SKM-1 (cell line): ENCODE results near the gene SET.
A peak's percentile ranks its signal among the peaks of the same experiment; 100 is the strongest.

ENCODE experiments used
- DNase-seq: peaks from one replicate; lab custom pipeline; 2025; ENCODE audit not compliant: unreplicated experiment; lab: John Stamatoyannopoulos, UW

SET gene

GRCh38 chr9:128707446-128707845 is 18.4 kb downstream of the SET start:
- DNase-seq: no peak

- DNase-seq: no peak
Observed at GRCh38 chr9:128712451-128713410, 23.7 kb downstream of the SET start.

GRCh38 chr9:128713411-128713780 is 24.4 kb downstream of the SET start:
- no peak for DNase-seq

- DNase-seq: no peak
Observed at GRCh38 chr9:128713941-128714573, 25.0 kb downstream of the SET start.

GRCh38 chr9:128714586-128715435 is 25.8 kb downstream of the SET start:
- no peak for DNase-seq

- DNase-seq: no peak
Observed at GRCh38 chr9:128715436-128715750, 26.4 kb downstream of the SET start.

- DNase-seq: no peak
Observed at GRCh38 chr9:128716581-128717254, 27.7 kb downstream of the SET start.

- DNase-seq: no peak
Observed at GRCh38 chr9:128718047-128718446, 29.0 kb downstream of the SET start.

- no peak for DNase-seq
Observed at GRCh38 chr9:128718475-128718874, 29.5 kb downstream of the SET start.

- DNase-seq: no peak
Observed at GRCh38 chr9:128719919-128720605, 31.0 kb downstream of the SET start.

- no peak for DNase-seq
Observed at GRCh38 chr9:128720841-128721486, 31.9 kb downstream of the SET start.

- no peak for DNase-seq
Observed at GRCh38 chr9:128721487-128722010, 32.5 kb downstream of the SET start.

- no peak for DNase-seq
Observed at GRCh38 chr9:128722380-128723351, 33.6 kb downstream of the SET start.

- DNase-seq: no peak
Observed at GRCh38 chr9:128723352-128723865, 34.4 kb downstream of the SET start.

- DNase-seq: peak; percentile 97
Observed at GRCh38 chr9:128723866-128724743, 35.1 kb downstream of the SET start, which contains the start of gene ZDHHC12. Gene ZDHHC12, minus strand, starts transcription at chr9:128724127. Its CDS starts 34 bp downstream, at chr9:128724093.

- DNase-seq: peak; percentile 51
Observed at GRCh38 chr9:128724744-128725211, 35.8 kb downstream of the SET start.

GRCh38 chr9:128727640-128728248 is 38.7 kb downstream of the SET start:
- no peak for DNase-seq
